CD4-positive, alpha-beta memory T cell (primary cell): ENCODE results near the gene PSMA5. TPM values are rescaled to one million over a fixed set of nuclear protein-coding genes. Genes with fewer than 3 reads are reported as not detected.

Source experiments
- CTCF ChIA-PET: fragments of 350-600 bp; sonication (Branson Sonifier 250); formaldehyde crosslinking; loops from one replicate; lab custom pipeline; 2021; ENCODE audit warnings: inconsistent platforms; ENCODE audit not compliant: partially characterized antibody; lab: Charles Lee
- POLR2A ChIA-PET: fragments of 350-600 bp; sonication (Branson Sonifier 250); formaldehyde crosslinking; loops from one replicate; lab custom pipeline; 2021; ENCODE audit not compliant: partially characterized antibody; lab: Charles Lee
- DNase-seq, 5 donors: peaks; one replicate each; pipeline versions ENCODE4 v3.0.0 to v3.0.0-alpha.2; 2020 to 2022; ENCODE audit warnings: mixed read lengths in 1 of 5
- H3K27ac ChIP-seq: one replicate; pipeline ENCODE4 v1.7.0; 2013; ENCODE audit warnings: low read depth, low read length
- H3K27me3 ChIP-seq: 2 replicates; pipeline ENCODE4 v1.7.0; 2013; ENCODE audit warnings: mild to moderate bottlenecking, low read length, moderate library complexity; ENCODE audit not compliant: insufficient read depth
- H3K36me3 ChIP-seq: 2 replicates; pipeline ENCODE4 v1.7.0; 2013; ENCODE audit warnings: mild to moderate bottlenecking, low read length, moderate library complexity; ENCODE audit not compliant: insufficient read depth
- H3K4me1 ChIP-seq: 2 replicates; pipeline ENCODE4 v1.7.0; 2013; ENCODE audit warnings: mild to moderate bottlenecking, low read length, moderate library complexity; ENCODE audit not compliant: insufficient read depth
- H3K4me3 ChIP-seq, 2 donors: one replicate each; pipeline ENCODE4 v1.7.0; 2013; ENCODE audit warnings: low read length in 2 of 2, mild to moderate bottlenecking in 1 of 2
- H3K9me3 ChIP-seq, 2 donors: one replicate each; pipeline ENCODE4 v1.7.0; 2013; ENCODE audit warnings: low read length in 2 of 2, control low read depth in 1 of 2; ENCODE audit not compliant: control insufficient read depth in 1 of 2
- H3K27ac Mint-ChIP-seq, 7 donors: one replicate each; pipeline ENCODE4 v1.8.0; 2020 to 2021; ENCODE audit warnings: mixed read lengths in 7 of 7, mild to moderate bottlenecking in 6 of 7, inconsistent platforms in 3 of 7, moderate library complexity in 3 of 7
- H3K27me3 Mint-ChIP-seq, 2 donors: one replicate each; pipeline ENCODE4 v1.8.0; 2020 to 2021; ENCODE audit warnings: mixed read lengths in 2 of 2
- H3K36me3 Mint-ChIP-seq, 2 donors: one replicate each; pipeline ENCODE4 v1.8.0; 2020 to 2021; ENCODE audit warnings: mixed read lengths in 2 of 2, inconsistent platforms in 1 of 2, mild to moderate bottlenecking in 1 of 2
- H3K4me1 Mint-ChIP-seq, 4 donors: one replicate each; pipeline ENCODE4 v1.8.0; 2020 to 2021; ENCODE audit warnings: mixed read lengths in 4 of 4, mild to moderate bottlenecking in 1 of 4
- H3K4me3 Mint-ChIP-seq, 8 donors: one replicate each; pipeline ENCODE4 v1.8.0; 2020 to 2021; ENCODE audit warnings: mixed read lengths in 8 of 8, mild to moderate bottlenecking in 7 of 8, moderate library complexity in 6 of 8, inconsistent platforms in 3 of 8
- H3K9me3 Mint-ChIP-seq, 8 donors: one replicate each; pipeline ENCODE4 v1.8.0; 2020 to 2021; ENCODE audit warnings: mixed read lengths in 8 of 8, mild to moderate bottlenecking in 5 of 8, inconsistent platforms in 3 of 8, moderate library complexity in 1 of 8
- intact Hi-C: fragments of 100-400 bp; cut with micrococcal nuclease; formaldehyde crosslinking; loops from one replicate; pipeline ENCODE4 v1.15.1; 2023
- polyA plus RNA-seq, 2 donors: library from polyadenylated mRNA; unstranded; fragments of 300-500 nt; fragmentation: Illumina TruSeq; gene quantifications; one replicate each; pipeline ENCODE4 v1.2.3, GENCODE V29; 2021
- total RNA-seq, 2 experiments: library from RNA; stranded (reverse); gene quantifications; one replicate each; pipeline ENCODE4 v1.2.3, GENCODE V29; 2021

PSMA5 gene
- total and polyA plus RNA-seq, 4 experiments from 2014 or later, result 87.7 to 122 (median 93.5) TPM

DNA sequence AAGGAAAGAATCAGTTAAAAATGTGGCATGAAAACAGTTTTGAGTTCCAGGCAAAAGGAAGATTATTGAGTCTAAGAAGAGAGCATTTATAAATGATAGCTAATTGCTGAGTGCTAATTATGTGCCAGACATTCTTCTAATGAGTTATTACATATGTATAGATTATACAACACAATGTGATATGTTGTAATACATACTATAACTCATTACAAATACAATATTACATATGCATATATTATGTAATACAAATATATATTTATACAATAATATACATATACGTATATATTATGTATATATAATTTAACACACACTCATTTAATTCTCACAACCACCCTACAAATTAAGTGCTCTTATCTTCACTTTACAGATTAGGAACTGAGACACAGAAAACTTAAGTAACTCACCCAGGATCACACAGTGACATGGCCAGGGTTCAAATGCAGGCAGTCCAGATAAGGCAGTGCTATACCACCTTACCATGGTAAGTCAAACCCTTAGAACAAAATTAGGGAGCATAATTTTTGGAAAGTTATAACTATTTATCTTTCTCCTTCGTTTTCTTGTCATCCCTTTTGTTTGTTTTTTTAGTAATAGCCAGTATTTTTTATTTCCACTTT, 32.5 kb downstream of the PSMA5 start:
- POLR2A ChIA-PET, result no interaction called here
- no peak for DNase-seq
- Mint-ChIP-seq H3K9me3 (no peaks in the 10 kb centered on the region), H3K4me3 (no peak overlapping the region), H3K4me1 (peaks cover 3 to 11% (median 7%) of the 10 kb centered on the region in 4 donors), H3K27me3 (peaks cover 42 to 58% of the 10 kb centered on the region in 2 donors), H3K36me3 (no peaks in the 10 kb centered on the region), H3K27ac (no peak overlapping the region)
- CTCF ChIA-PET, result no interaction called here
- no peaks in the 10 kb centered on the region for H3K36me3 ChIP-seq
- H3K4me1 ChIP-seq, result peaks cover 14% of the 10 kb centered on the region
- intact Hi-C loops, result no loop called here
- no peaks in the 10 kb centered on the region for H3K9me3 ChIP-seq
- peaks cover 42% of the 10 kb centered on the region for H3K27me3 ChIP-seq
- no peak overlapping the region for H3K4me3 ChIP-seq
- H3K27ac ChIP-seq, result no peak overlapping the region

DNA sequence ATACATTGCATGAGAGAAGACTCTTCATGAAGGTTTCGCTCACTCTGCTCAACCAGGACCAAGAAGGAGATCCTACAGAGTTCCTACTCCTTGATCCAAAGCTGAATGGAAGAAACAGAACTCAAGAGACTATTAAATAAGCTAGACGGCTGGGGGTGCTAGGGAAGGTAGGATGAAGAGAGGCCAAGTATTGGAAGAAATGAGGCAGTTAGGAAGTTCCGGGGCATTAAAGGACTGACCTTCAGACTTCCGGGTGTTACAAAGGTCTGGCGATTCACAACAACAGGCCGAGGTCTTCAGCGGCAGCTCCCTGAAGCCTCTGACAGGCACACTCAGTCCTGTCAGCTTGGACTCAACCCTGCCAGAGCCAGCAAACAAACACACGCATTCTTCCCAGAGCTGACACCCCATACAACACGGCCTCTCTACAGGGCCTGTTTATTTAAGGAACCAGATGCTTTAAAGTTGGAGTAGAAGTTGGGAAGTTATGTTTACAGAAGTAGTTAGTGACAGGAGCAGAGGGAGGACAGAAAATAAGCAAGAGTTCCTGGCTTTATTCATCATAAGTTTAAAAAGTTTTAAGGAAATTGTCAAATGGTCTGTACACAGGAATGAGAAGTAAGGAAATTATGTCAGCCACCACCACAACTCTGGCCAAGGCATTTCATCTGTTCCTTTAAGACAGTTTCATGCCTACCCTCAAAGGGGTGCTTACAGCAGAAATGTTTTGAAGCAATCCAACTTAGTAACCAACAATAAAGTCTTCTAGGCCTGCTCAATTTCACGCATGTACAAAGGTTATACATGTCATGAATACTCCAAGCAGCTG, 33.2 kb downstream of the PSMA5 start:
- no peaks in the 10 kb centered on the region for H3K36me3 Mint-ChIP-seq
- H3K4me1 Mint-ChIP-seq, result peaks cover 3 to 9% (median 6%) of the 10 kb centered on the region in 4 donors
- H3K4me3 ChIP-seq, result no peak overlapping the region
- peaks cover 35% of the 10 kb centered on the region for H3K27me3 ChIP-seq
- H3K4me3 Mint-ChIP-seq, result no peak overlapping the region
- intact Hi-C loops, result no loop called here
- ChIA-PET CTCF (no interaction called here), POLR2A (no interaction called here)
- no peak overlapping the region for H3K27ac ChIP-seq
- no peak for DNase-seq
- H3K9me3 ChIP-seq, result no peaks in the 10 kb centered on the region
- no peaks in the 10 kb centered on the region for H3K36me3 ChIP-seq
- peaks cover 41 to 60% of the 10 kb centered on the region in 2 donors for H3K27me3 Mint-ChIP-seq
- H3K9me3 Mint-ChIP-seq, result no peaks in the 10 kb centered on the region
- no peak overlapping the region for H3K27ac Mint-ChIP-seq
- H3K4me1 ChIP-seq, result peaks cover 8% of the 10 kb centered on the region

DNA sequence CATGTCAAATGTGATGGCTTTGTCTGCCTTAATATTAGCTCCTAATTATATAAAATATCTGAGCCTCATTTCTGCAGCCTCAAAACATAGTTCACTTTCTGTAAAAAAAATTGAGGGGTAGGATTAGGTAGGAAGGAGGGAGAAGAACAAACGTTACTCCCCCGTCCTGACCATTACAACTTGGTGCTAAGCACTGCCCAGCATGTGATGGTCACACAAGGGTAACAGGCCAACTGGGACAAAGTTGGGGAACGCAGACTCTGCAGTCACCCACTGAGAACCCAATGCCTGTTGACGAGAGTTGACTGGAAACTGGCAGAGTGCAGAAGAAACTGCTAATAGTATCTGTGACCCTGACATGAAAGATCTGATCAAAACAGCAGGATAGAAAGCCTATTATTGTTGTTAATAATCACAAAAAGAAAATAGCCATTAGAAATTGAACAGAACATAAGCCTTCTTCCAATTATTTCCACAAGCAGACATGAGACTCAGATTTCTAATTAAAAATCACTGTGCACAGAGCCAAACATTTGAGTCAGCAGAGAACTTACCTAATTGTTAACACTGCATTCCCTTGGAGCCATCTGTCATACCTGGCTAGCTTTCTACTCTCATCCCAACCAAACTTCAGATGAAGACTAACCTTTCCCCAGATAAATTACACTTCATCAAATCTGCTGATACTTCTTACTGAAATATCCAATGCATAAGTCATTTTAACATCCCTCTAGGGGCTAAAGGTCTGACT, 34.0 kb downstream of the PSMA5 start:
- intact Hi-C loops, result no loop called here
- no peaks in the 10 kb centered on the region for H3K9me3 ChIP-seq
- peaks cover 3 to 9% (median 5%) of the 10 kb centered on the region in 4 donors for H3K4me1 Mint-ChIP-seq
- no peak for DNase-seq
- H3K4me3 ChIP-seq, result no peak overlapping the region
- ChIA-PET CTCF (interaction anchor here (1.6 kb wide), 1 partner anchor 8 kb away, joined by 4 read pairs; no protein-coding TSS in a partner anchor), POLR2A (no interaction called here)
- peaks cover 35% of the 10 kb centered on the region for H3K27me3 ChIP-seq
- no peaks in the 10 kb centered on the region for H3K36me3 ChIP-seq
- no peaks in the 10 kb centered on the region for H3K9me3 Mint-ChIP-seq
- H3K36me3 Mint-ChIP-seq, result no peaks in the 10 kb centered on the region
- no peak overlapping the region for H3K27ac Mint-ChIP-seq
- H3K4me1 ChIP-seq, result peaks cover 7% of the 10 kb centered on the region
- H3K27ac ChIP-seq, result no peak overlapping the region
- H3K27me3 Mint-ChIP-seq, result peaks cover 39 to 61% of the 10 kb centered on the region in 2 donors
- H3K4me3 Mint-ChIP-seq, result no peak overlapping the region

DNA sequence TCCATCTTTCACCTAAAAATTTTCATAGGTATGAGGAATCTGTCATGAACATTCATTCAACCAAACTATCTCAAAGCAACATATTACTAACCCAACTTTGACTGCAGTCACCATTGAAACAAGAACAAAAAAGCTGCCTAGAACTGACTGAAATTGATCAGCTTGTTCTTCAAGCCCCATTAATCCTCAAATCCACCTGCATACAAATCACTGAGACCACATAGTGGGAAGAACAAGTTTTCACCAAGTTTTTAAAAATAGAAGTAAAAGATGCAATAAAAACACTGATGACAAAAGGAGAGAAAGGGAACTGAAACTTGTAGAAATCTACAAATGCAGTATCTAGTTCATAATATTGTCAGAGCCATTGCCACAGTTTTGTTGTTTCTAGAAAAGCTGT, 34.6 kb downstream of the PSMA5 start:
- Histone ChIP-seq H3K9me3 (no peaks in the 10 kb centered on the region), H3K27me3 (peaks cover 29% of the 10 kb centered on the region), H3K4me3 (no peak overlapping the region), H3K27ac (no peak overlapping the region), H3K36me3 (no peaks in the 10 kb centered on the region), H3K4me1 (peaks cover under 1% of the 10 kb centered on the region)
- DNase-seq, result no peak
- H3K27me3 Mint-ChIP-seq, result peaks cover 34 to 57% of the 10 kb centered on the region in 2 donors
- ChIA-PET CTCF (interaction anchor here (1.0 to 1.6 kb wide), 2 partner anchors 8 to 9 kb away, joined by 3 to 4 read pairs; no protein-coding TSS in a partner anchor), POLR2A (no interaction called here)
- no peak overlapping the region for H3K4me3 Mint-ChIP-seq
- peaks cover 0 to 4% (median 0%) of the 10 kb centered on the region in 4 donors for H3K4me1 Mint-ChIP-seq
- no peak overlapping the region for H3K27ac Mint-ChIP-seq
- intact Hi-C loops, result no loop called here
- no peaks in the 10 kb centered on the region for H3K9me3 Mint-ChIP-seq
- H3K36me3 Mint-ChIP-seq, result no peaks in the 10 kb centered on the region

DNA sequence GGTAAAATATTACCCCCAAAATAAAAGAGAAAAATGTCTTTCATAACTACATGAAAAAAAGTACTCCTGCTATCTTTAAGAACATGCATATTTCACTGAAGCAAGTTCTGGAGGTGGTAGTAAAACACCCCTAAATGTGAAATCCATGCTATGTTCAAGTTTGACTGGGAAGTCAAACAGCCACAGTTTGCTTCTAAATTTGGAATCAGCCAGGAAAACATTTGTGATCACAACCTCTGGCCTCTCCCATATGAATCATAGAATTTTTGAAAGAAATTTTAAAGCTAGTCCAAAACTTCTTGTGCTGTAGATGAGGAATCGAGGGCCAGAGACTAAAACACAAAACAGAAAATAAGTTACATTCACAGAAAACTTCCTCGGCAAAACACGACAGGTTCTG, 35.1 kb downstream of the PSMA5 start:
- no peak overlapping the region for H3K4me3 Mint-ChIP-seq
- intact Hi-C loops, result no loop called here
- POLR2A ChIA-PET, result no interaction called here
- no peak for DNase-seq
- Histone ChIP-seq H3K27me3 (peaks cover 25% of the 10 kb centered on the region), H3K9me3 (no peaks in the 10 kb centered on the region), H3K36me3 (no peaks in the 10 kb centered on the region), H3K27ac (no peak overlapping the region), H3K4me1 (no peaks in the 10 kb centered on the region), H3K4me3 (no peak overlapping the region)
- no peaks in the 10 kb centered on the region for H3K9me3 Mint-ChIP-seq
- H3K4me1 Mint-ChIP-seq, result no peaks in the 10 kb centered on the region
- H3K27me3 Mint-ChIP-seq, result peaks cover 30 to 53% of the 10 kb centered on the region in 2 donors
- CTCF ChIA-PET, result interaction anchor here (1.0 to 1.6 kb wide), 2 partner anchors 8 to 9 kb away, joined by 3 to 4 read pairs; no protein-coding TSS in a partner anchor
- H3K27ac Mint-ChIP-seq, result no peak overlapping the region
- H3K36me3 Mint-ChIP-seq, result no peaks in the 10 kb centered on the region

DNA sequence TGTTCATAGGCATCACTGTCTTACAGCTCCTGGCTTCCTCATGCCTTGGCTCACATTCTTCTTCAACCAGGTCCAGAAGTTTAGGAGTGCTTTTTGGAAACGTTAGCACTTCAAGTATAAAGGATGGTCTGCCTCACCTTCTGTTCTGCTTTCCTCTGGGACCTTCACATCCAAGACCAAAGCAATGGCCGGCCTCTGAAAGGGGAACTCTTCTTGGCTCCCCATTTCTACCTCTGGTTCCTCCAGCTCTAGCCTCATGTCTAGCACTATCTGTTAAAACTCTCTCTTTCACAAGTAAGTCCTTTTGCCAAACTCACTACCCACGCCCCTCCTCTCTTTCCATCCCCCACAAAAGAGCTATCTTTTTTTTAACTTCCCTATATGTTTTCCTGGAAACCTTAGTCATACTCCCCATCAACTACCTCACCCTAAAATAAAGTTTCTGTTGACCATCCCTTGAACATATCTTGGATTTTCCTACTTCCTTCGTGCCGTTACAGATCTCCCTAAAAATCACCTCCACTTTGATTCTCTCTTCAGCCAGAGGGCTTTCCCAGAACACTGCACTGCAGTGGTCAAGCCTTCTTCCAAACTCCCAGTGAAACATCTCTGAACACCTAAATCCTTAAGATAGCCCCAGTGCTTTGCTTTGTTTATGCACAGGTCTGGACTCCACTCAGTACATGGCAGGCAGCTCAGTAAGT, 36.5 kb downstream of the PSMA5 start:
- Histone ChIP-seq H3K4me3 (no peak overlapping the region), H3K36me3 (no peaks in the 10 kb centered on the region), H3K27me3 (peaks cover 14% of the 10 kb centered on the region), H3K27ac (no peak overlapping the region), H3K9me3 (no peaks in the 10 kb centered on the region), H3K4me1 (no peaks in the 10 kb centered on the region)
- ChIA-PET CTCF (interaction anchor here (0.7 kb wide), 1 partner anchor 16 kb away, joined by 3 read pairs; no protein-coding TSS in a partner anchor), POLR2A (no interaction called here)
- Mint-ChIP-seq H3K9me3 (no peaks in the 10 kb centered on the region), H3K4me3 (no peak overlapping the region), H3K27ac (no peak overlapping the region), H3K4me1 (no peaks in the 10 kb centered on the region), H3K27me3 (peaks cover 21 to 44% of the 10 kb centered on the region in 2 donors), H3K36me3 (no peaks in the 10 kb centered on the region)
- intact Hi-C loops, result no loop called here
- no peak for DNase-seq
